Measurements from ENCODE around the gene LYSET.

- no peak for TF ChIP-seq EZH2 (IDR thresholded peaks at IDR 0.05; ENCODE audit: borderline replicate concordance, control insufficient read depth, low read depth, low read length)
- TF ChIP-seq TBL1XR1 (IDR thresholded peaks at IDR 0.05; ENCODE audit: low read depth, low read length) = no peak
- TF ChIP-seq CTCF (IDR thresholded peaks at IDR 0.05 in 2 of 3, conservative IDR thresholded peaks at IDR 0.05 in 1 of 3; ENCODE audit: control insufficient read depth in 2 of 3, extremely low read depth in 1 of 3, insufficient read depth in 1 of 3, low read depth in 3 of 3, low read length in 3 of 3) = no peak
- TF ChIP-seq SPI1 (IDR thresholded peaks at IDR 0.05; ENCODE audit: borderline replicate concordance, insufficient read depth, low read depth, low read length) = no peak
- no peak for TF ChIP-seq TCF7 (IDR thresholded peaks at IDR 0.05; ENCODE audit: borderline replicate concordance)
- no peak for TF ChIP-seq POLR2A (IDR thresholded peaks at IDR 0.05; ENCODE audit: low read depth, low read length)
- no peak for TF ChIP-seq YY1 (IDR thresholded peaks at IDR 0.05; ENCODE audit: low read depth, low read length)
- no peak for TF ChIP-seq CHD4 (IDR thresholded peaks at IDR 0.05)
- no peak for TF ChIP-seq SMAD1 (IDR thresholded peaks at IDR 0.05; ENCODE audit: low read depth, partially characterized antibody)
- no peak for TF ChIP-seq SUZ12 (IDR thresholded peaks at IDR 0.05; ENCODE audit: unreplicated experiment)
- TF ChIP-seq GABPA (IDR thresholded peaks at IDR 0.05; ENCODE audit: low read depth) = no peak
- TF ChIP-seq SMAD5 (IDR thresholded peaks at IDR 0.05; ENCODE audit: low read depth) = no peak
- TF ChIP-seq STAT3 (IDR thresholded peaks at IDR 0.05; ENCODE audit: low read depth, low read length) = no peak
These were observed 9.6 kb upstream of the LYSET start for GRCh38 chr14:93175492-93175891.
